GM12891 (cell line): ENCODE results near the gene CD48.

Experiments used
- POLR2A ChIP-seq: IDR thresholded peaks from 2 replicates; pipeline ENCODE4 v1.6.1; 2011; ENCODE audit warnings: low read depth, low read length, control low read depth
- POLR2AphosphoS5 ChIP-seq: IDR thresholded peaks from 2 replicates; pipeline ENCODE4 v1.6.1; 2011; ENCODE audit warnings: low read depth, low read length, control low read depth
- TAF1 ChIP-seq: IDR thresholded peaks from 2 replicates; pipeline ENCODE4 v1.6.1; 2011; ENCODE audit warnings: low read depth, low read length, control low read depth

DNA sequence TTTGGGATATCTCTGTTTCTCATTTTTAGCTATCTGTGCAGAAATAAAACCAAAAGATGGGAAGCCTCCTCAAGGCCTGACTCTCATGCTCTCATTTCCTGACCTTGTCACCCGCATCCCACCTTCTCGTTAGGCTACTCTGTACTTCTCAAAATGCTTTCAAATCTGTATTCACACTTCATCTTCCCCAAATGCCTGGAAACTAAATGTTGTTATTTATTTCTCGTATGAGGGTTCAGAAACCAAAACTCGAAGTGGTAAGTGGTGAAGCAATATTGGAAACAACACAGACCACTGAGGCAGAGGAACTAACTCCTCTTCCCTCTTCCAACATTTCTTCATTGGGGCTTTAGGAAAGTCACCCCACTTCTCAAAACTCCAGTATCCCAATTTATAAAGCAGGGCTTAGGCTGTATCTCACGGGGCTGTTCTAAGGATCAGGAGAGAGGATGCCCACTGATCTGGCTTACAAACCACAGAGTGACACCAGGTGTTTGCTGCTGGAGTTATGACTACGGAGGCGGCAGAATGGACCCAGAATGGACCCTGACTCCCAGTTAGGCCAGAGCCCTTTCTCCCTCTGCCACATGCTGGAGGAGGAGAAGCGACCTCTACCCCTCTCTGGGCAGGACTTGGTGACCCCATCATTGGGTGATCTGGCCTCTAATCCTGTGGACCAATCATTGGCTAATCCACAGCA is 31.0 kb upstream of the CD48 start:
- TF ChIP-seq POLR2A (no peak), POLR2AphosphoS5 (0 out of 2 replicates have a peak, but pooled peaks have one; percentile 19), TAF1 (no peak)
